Stimulated activated effector memory CD8-positive, alpha-beta T cell treated with anti-CD3 and anti-CD28 coated beads, Interleukin-12 subunit alpha, Interleukin-12 subunit beta, amount 100 ng/mL, for 72 hours (primary cell): ENCODE data around the gene SMTN.
"Not testable (repeated sequence)": the region's sequence is repeated elsewhere in the genome, so short reads cannot be mapped to it uniquely, and the experiment has no call there.

Experiments used
- ATAC-seq: fragments of 150-1000 bp; cut with Tn5 transposase; 2 replicates; pipeline ENCODE4 v1.10.0; 2021
- DNase-seq, 2 donors: peaks; one replicate each; pipeline ENCODE4 v3.0.0; 2021 to 2022; ENCODE audit warnings: low spot score in 2 of 2
- H3K27ac Mint-ChIP-seq: one replicate; pipeline ENCODE4 v1.8.0; 2022; ENCODE audit warnings: mild to moderate bottlenecking, mixed read lengths
- H3K36me3 Mint-ChIP-seq: one replicate; pipeline ENCODE4 v1.8.0; 2022; ENCODE audit warnings: mild to moderate bottlenecking, mixed read lengths
- H3K4me1 Mint-ChIP-seq: one replicate; pipeline ENCODE4 v1.8.0; 2022; ENCODE audit warnings: mixed read lengths
- H3K4me3 Mint-ChIP-seq: one replicate; pipeline ENCODE4 v1.8.0; 2022; ENCODE audit warnings: mild to moderate bottlenecking, mixed read lengths
- H3K9me3 Mint-ChIP-seq: one replicate; pipeline ENCODE4 v1.8.0; 2022; ENCODE audit warnings: mixed read lengths

Gene SMTN

GRCh38 chr22:31093086-31093850 is 12.2 kb downstream of the SMTN start:
- DNase-seq = no peak
- Mint-ChIP-seq H3K27ac (no peak overlapping the region), H3K36me3 (no peaks in the 10 kb centered on the region), H3K9me3 (no peaks in the 10 kb centered on the region), H3K4me1 (peaks cover 5% of the 10 kb centered on the region), H3K4me3 (no peak overlapping the region)
- no peak for ATAC-seq

DNA sequence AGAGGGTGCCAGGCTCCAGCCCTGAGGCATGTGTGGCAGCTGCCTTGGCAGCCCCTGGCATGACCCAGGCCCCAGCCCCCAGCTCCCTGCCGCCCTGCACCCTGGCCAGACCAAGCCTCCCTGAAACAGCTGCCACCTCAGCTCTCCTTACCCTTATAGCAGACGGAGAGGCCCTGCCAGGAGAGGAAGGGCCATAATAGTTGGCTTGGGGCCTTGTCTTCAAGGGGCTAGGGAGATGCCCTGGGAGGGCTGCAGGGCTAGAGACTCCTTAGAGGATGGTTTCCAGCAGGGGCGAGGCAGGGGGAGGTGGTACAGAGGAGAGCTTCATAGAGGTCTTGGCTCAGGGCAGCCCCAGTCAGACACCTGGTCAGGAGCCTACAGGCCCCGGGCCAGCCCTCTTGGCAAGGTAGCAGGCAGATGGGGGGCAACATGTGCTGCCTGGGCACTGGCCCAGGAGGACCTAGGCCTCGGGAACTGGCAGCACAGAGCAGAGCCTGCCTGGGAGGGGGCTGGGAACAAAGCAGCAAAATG is 13.0 kb downstream of the SMTN start:
- H3K9me3 Mint-ChIP-seq = no peaks in the 10 kb centered on the region
- DNase-seq (no peak), ATAC-seq (no peak)
- H3K4me1 Mint-ChIP-seq = peaks cover 2% of the 10 kb centered on the region
- H3K27ac Mint-ChIP-seq = no peak overlapping the region
- no peak overlapping the region for H3K4me3 Mint-ChIP-seq
- H3K36me3 Mint-ChIP-seq = no peaks in the 10 kb centered on the region

DNA sequence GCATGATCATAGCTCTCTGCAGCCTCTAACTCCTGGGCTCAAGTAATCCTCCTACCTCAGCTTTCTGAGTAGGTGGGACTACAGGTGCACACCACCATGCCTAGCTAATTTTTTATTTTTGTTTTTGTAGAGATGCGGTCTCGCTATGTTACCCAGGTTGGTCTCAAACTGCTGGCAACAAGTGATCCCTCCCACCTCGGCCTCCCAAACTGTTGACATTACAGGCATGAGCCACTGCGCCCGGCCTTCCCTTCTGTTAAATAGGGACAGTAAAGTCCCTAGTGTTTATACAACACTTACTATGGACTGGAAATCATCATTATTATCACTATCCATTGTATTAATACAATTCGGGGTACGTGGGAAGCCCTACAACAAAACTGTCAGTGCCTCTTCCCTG is 13.6 kb downstream of the SMTN start:
- Mint-ChIP-seq H3K36me3 (no peaks in the 10 kb centered on the region), H3K27ac (no peak overlapping the region), H3K4me1 (no peaks in the 10 kb centered on the region), H3K4me3 (no peak overlapping the region), H3K9me3 (no peaks in the 10 kb centered on the region)
- ATAC-seq (no peak), DNase-seq (no peak)

DNA sequence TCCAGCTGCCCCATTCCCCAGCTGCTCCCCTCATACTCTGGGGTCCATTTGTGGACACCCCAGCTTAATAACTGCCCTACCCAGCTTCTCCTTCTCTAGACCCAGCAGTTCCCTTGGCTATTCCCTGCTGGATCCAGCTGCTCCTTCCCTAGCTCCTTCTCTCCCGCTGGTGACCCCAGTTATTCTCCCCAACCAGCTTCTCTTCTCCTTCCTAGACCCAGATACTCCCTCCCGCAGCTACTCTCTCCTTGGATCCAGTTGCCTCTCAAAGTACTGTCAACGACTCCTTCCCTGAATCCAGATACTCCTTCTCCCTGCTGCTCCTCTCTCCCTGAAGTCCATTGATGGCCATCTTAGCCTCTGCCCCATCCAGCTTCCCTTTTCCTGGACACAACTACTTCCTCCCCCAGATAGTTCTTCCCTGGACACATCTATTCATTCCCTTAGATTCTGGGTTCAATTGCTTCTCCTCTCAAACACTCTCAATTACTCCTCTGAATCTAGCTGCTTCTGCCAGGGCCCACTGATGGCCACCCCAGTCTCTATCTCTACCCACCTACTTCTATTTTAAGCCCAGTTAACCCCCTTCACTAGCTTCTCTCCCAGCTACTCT is 14.6 kb downstream of the SMTN start:
- peak overlapping the region; percentile 5 for H3K27ac Mint-ChIP-seq
- H3K4me3 Mint-ChIP-seq = no peak overlapping the region
- no peaks in the 10 kb centered on the region for H3K4me1 Mint-ChIP-seq
- ATAC-seq (no peak), DNase-seq (no peak)
- H3K9me3 Mint-ChIP-seq = no peaks in the 10 kb centered on the region
- H3K36me3 Mint-ChIP-seq = no peaks in the 10 kb centered on the region

- no peaks in the 10 kb centered on the region for H3K9me3 Mint-ChIP-seq
- no peak for DNase-seq
- no peaks in the 10 kb centered on the region for H3K36me3 Mint-ChIP-seq
- ATAC-seq = no peak
- no peak overlapping the region for H3K27ac Mint-ChIP-seq
- no peaks in the 10 kb centered on the region for H3K4me1 Mint-ChIP-seq
- H3K4me3 Mint-ChIP-seq = no peak overlapping the region
These were observed 15.7 kb downstream of the SMTN start for GRCh38 chr22:31096657-31097279.

DNA sequence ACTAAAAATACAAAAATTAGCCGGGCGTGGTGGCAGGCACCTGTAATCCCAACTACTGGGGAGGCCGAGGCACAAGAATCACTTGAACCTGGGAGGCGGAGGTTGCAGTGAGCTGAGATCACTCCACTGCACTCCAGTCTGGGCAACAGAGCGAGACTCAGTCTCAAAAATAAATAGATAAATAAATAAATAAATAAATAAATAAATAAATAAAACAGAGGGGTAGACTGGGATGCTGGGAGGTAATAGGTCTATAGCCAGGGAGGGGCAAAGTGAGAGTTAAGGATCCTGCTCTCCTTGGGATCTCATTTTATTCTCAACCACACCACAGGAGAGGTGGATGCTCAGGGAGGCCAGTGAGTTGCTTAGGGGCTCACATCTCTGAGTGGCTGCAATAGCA is 16.4 kb downstream of the SMTN start:
- not testable (repeated sequence) for DNase-seq, ATAC-seq, H3K4me3 Mint-ChIP-seq, H3K27ac Mint-ChIP-seq, H3K36me3 Mint-ChIP-seq, H3K4me1 Mint-ChIP-seq, H3K9me3 Mint-ChIP-seq

DNA sequence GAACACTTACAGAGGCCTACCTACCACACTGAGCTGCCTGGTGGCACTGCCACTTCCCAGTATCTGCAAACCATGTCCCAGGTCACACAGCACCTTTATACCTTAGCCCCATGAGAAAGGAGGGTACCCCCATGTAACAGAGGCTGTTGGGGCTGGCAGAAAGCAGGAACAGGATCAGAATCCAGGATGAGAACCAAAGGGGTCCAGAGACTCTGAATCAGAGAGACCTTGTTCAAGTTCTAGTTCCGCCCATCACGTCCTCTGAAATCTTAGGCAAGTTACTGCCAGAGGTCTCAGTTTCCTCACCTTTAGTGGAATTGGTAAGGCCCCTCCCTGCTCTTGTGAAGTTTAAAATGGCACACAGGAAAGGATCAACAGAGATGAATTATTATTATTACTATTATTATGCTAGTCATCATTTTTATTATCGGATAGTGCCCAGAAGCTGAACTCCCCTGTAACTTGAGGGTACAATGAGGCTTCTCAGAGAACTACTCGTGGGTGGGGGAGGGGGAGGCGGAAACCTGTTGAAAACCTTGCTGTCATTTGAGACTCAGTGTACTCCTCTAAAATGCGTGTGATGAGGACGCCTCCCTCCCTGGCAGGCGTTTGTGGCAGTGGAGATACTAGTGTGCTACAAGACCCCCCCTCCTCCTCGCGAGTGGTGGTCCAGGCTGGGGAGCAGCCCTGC is 17.0 kb downstream of the SMTN start:
- no peak overlapping the region for H3K4me3 Mint-ChIP-seq
- H3K4me1 Mint-ChIP-seq = no peaks in the 10 kb centered on the region
- no peaks in the 10 kb centered on the region for H3K36me3 Mint-ChIP-seq
- no peak overlapping the region for H3K27ac Mint-ChIP-seq
- ATAC-seq (no peak), DNase-seq (no peak)
- H3K9me3 Mint-ChIP-seq = no peaks in the 10 kb centered on the region

DNA sequence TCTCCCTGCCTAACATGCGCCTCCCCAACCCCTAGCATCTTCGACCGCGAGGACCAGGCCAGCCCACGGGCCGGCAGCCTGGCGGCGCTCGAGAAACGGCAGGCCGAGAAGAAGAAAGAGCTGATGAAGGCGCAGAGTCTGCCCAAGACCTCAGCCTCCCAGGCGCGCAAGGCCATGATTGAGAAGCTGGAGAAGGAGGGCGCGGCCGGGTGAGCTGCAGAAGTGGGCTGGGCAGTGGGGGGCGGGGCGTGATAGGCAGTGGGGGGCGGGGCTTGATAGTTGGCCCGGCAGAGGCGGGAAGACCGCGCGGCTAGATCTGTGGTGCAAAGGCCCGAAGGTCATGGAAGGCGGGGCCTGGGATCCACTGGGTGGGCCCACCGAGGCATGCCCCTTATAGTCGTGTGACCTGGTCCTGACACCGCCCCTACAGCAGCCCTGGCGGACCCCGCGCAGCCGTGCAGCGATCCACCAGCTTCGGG is 17.6 kb downstream of the SMTN start:
- H3K4me3 Mint-ChIP-seq = no peak overlapping the region
- DNase-seq = no peak
- no peak for ATAC-seq
- H3K27ac Mint-ChIP-seq = no peak overlapping the region
- H3K36me3 Mint-ChIP-seq = no peaks in the 10 kb centered on the region
- H3K9me3 Mint-ChIP-seq = no peaks in the 10 kb centered on the region
- no peaks in the 10 kb centered on the region for H3K4me1 Mint-ChIP-seq

GRCh38 chr22:31099386-31099785 is 18.3 kb downstream of the SMTN start:
- Mint-ChIP-seq H3K36me3 (no peaks in the 10 kb centered on the region), H3K27ac (no peak overlapping the region), H3K4me3 (no peak overlapping the region), H3K9me3 (no peaks in the 10 kb centered on the region), H3K4me1 (no peaks in the 10 kb centered on the region)
- DNase-seq = no peak
- ATAC-seq = no peak

DNA sequence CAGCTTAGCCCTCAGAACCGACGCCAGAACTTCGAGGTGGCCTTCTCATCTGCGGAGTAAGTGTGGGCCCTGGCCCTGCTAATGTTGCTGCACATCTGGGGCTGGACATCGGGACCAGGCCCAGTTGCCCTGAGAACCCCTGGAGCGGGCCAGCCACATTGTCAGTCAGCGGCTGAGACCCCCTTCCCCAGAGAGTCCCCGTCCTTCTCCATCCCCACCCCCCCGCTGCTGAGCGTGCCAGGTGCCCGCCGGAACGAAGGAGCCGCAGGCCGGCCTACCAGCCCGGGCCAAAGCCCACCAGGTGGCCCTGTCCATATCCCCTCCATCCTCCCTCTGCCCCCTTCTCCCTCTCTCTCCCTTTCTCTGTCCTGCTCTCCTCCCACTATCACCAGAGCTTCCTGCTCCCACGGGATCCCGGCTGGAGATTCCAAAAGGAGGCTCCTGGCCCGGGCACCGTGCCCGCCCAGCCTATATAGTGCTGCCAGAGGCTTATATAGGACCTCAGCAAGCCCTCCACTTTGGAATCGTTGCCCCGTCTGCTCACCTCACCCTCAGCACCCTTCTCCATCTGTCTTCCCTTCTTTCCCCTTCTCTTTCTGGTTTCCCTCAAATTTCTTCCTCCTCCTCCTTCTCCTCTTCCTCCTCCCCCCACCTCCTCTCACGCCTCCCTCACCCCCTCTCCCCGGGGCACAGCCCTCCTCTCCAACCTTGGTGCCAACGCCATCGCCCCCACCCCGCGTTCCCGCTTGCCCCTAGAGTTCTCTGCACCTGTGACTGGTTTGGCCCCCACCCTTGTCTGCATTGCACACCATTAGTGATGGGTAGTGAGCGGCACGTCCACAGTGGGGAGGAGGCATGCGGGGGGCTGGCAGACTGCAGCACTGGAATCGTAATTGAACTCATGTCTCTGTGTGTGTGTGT is 19.0 kb downstream of the SMTN start:
- no peaks in the 10 kb centered on the region for H3K36me3 Mint-ChIP-seq
- ATAC-seq (no peak), DNase-seq (no peak)
- no peaks in the 10 kb centered on the region for H3K4me1 Mint-ChIP-seq
- H3K27ac Mint-ChIP-seq = no peak overlapping the region
- H3K9me3 Mint-ChIP-seq = no peaks in the 10 kb centered on the region
- H3K4me3 Mint-ChIP-seq = no peak overlapping the region

GRCh38 chr22:31100762-31101525 is 19.8 kb downstream of the SMTN start:
- H3K9me3 Mint-ChIP-seq = no peaks in the 10 kb centered on the region
- no peak overlapping the region for H3K4me3 Mint-ChIP-seq
- H3K4me1 Mint-ChIP-seq = peaks cover 1% of the 10 kb centered on the region
- DNase-seq (no peak), ATAC-seq (no peak)
- no peak overlapping the region for H3K27ac Mint-ChIP-seq
- no peaks in the 10 kb centered on the region for H3K36me3 Mint-ChIP-seq

GRCh38 chr22:31102441-31103081 is 21.4 kb downstream of the SMTN start:
- Mint-ChIP-seq H3K9me3 (no peaks in the 10 kb centered on the region), H3K36me3 (no peaks in the 10 kb centered on the region), H3K27ac (no peak overlapping the region), H3K4me1 (peaks cover 16% of the 10 kb centered on the region), H3K4me3 (no peak overlapping the region)
- ATAC-seq (no peak), DNase-seq (no peak)

DNA sequence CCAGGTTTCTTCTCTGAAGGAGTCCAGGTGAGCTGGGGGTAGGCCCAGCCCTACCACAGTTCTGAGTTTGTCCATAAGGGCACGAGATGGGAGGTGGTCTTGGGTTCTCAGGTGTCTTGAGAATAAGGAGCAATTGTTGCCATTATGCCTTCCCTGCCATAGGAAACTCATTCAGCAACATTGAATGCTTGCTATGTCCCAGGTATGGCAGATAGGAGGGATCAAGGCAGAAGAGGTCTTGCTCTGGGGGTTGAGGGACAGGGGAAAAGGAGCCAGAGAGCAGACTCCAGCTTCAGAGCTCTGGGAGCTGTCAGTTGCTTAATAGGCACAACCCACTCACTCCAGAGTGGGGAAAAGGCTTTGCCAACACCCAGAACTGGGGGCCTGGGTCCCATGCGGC is 22.0 kb downstream of the SMTN start:
- H3K4me1 Mint-ChIP-seq = peaks cover 21% of the 10 kb centered on the region
- ATAC-seq (no peak), DNase-seq (no peak)
- no peak overlapping the region for H3K4me3 Mint-ChIP-seq
- H3K36me3 Mint-ChIP-seq = no peaks in the 10 kb centered on the region
- no peaks in the 10 kb centered on the region for H3K9me3 Mint-ChIP-seq
- no peak overlapping the region for H3K27ac Mint-ChIP-seq
